ENCODE measurements around the gene NCAPG2. TPM values are rescaled to one million over a fixed set of nuclear protein-coding genes. Genes with fewer than 3 reads are reported as not detected.

NCAPG2 gene
- total and polyA plus RNA-seq, 2 experiments from 2014 or later: 38.7 to 91.2 TPM

GRCh38 chr7:158589653-158590052 lies 115.0 kb downstream of the NCAPG2 start:
- Mint-ChIP-seq H3K27me3 (ENCODE audit: insufficient read depth, low read depth, poor library complexity) (peaks cover 45% of the 10 kb centered on the region), H3K36me3 (ENCODE audit: low read depth) (no peaks in the 10 kb centered on the region; the same call in 2 of the 3 replicates), H3K4me1 (peaks cover 8% of the 10 kb centered on the region), H3K27ac (no peak overlapping the region), H3K9me3 (peaks cover 11% of the 10 kb centered on the region; the same call in 2 of the 3 replicates), H3K4me3 (peak overlapping the region; percentile 36; the same call in 1 of the 3 replicates)
- DNase-seq (ENCODE audit: low spot score) (no peak), ATAC-seq (no peak)
- Histone ChIP-seq H3K27me3 (ENCODE audit: insufficient read depth) (peaks cover 82% of the 10 kb centered on the region), H3K36me3 (ENCODE audit: insufficient read depth) (no peaks in the 10 kb centered on the region), H3F3A (replicated peaks; ENCODE audit: low read depth) (0 out of 2 replicates have a peak, but pooled peaks cover 7% of the 10 kb centered on the region), H3K4me2 (no peak overlapping the region), H3K4me3 (no peak overlapping the region), H3K27ac (ENCODE audit: low read depth) (no peak overlapping the region), H3K9me2 (ENCODE audit: insufficient read depth) (0 out of 2 replicates have a peak, but pooled peaks cover 8% of the 10 kb centered on the region), H2AFZ (no peak overlapping the region), H3K4me1 (ENCODE audit: insufficient read depth) (no peaks in the 10 kb centered on the region; the same call in 1 of the 2 replicates), H4K20me1 (replicated peaks; ENCODE audit: insufficient read depth) (no peaks in the 10 kb centered on the region; the same call in 1 of the 2 replicates), H3K79me2 (replicated peaks; ENCODE audit: insufficient read depth) (no peaks in the 10 kb centered on the region)
- TF ChIP-seq NANOG (IDR thresholded peaks at IDR 0.05; ENCODE audit: borderline replicate concordance): no peak
- no peak for TF ChIP-seq EZH2 (IDR thresholded peaks at IDR 0.05; ENCODE audit: low read depth, unreplicated experiment)
- no peak for TF ChIP-seq EZH2phosphoT487 (IDR thresholded peaks at IDR 0.05; ENCODE audit: unreplicated experiment)
- peak; percentile 43; the same call in 1 of the 2 replicates for TF ChIP-seq POLR2AphosphoS5 (IDR thresholded peaks at IDR 0.05; ENCODE audit: low read depth)
- no peak for TF ChIP-seq ZNF114 (CRISPR knock-in tag; IDR thresholded peaks at IDR 0.05)
- no peak for TF ChIP-seq JUNB (IDR thresholded peaks at IDR 0.05; ENCODE audit: unreplicated experiment)
- TF ChIP-seq ZNF331 (CRISPR knock-in tag; IDR thresholded peaks at IDR 0.05; ENCODE audit: low read depth): no peak

GRCh38 chr7:158588878-158589442 lies 115.6 kb downstream of the NCAPG2 start:
- ATAC-seq (no peak), DNase-seq (ENCODE audit: low spot score) (no peak)
- H4K20me1 ChIP-seq (replicated peaks; ENCODE audit: insufficient read depth): no peaks in the 10 kb centered on the region; the same call in 1 of the 2 replicates
- no peak overlapping the region for H3K27ac ChIP-seq (ENCODE audit: low read depth)
- H3K4me2 ChIP-seq: peak overlapping the region; percentile 89
- H3K9me3 Mint-ChIP-seq: peaks cover 11% of the 10 kb centered on the region; the same call in 2 of the 3 replicates
- no peaks in the 10 kb centered on the region; the same call in 1 of the 3 replicates for H3K36me3 Mint-ChIP-seq (ENCODE audit: low read depth)
- no peaks in the 10 kb centered on the region for H3K79me2 ChIP-seq (replicated peaks; ENCODE audit: insufficient read depth)
- no peak overlapping the region for H2AFZ ChIP-seq
- H3K4me3 ChIP-seq: peak overlapping the region; percentile 73; the same call in 1 of the 2 replicates
- H3K27me3 Mint-ChIP-seq (ENCODE audit: insufficient read depth, low read depth, poor library complexity): peaks cover 45% of the 10 kb centered on the region
- no peaks in the 10 kb centered on the region for H3K36me3 ChIP-seq (ENCODE audit: insufficient read depth)
- peak overlapping the region; percentile 61 for H3K4me3 Mint-ChIP-seq
- H3K4me1 ChIP-seq (ENCODE audit: insufficient read depth): no peaks in the 10 kb centered on the region; the same call in 1 of the 2 replicates
- H3K9me2 ChIP-seq (ENCODE audit: insufficient read depth): 0 out of 2 replicates have a peak, but pooled peaks cover 8% of the 10 kb centered on the region
- no peak for TF ChIP-seq EZH2 (IDR thresholded peaks at IDR 0.05; ENCODE audit: low read depth, unreplicated experiment)
- no peak for TF ChIP-seq CREB1 (CRISPR knock-in tag; IDR thresholded peaks at IDR 0.05; ENCODE audit: low read depth)
- no peak for TF ChIP-seq NANOG (IDR thresholded peaks at IDR 0.05; ENCODE audit: borderline replicate concordance)
- no peak for TF ChIP-seq ZNF114 (CRISPR knock-in tag; IDR thresholded peaks at IDR 0.05)
- no peak for TF ChIP-seq POLR2AphosphoS5 (IDR thresholded peaks at IDR 0.05; ENCODE audit: low read depth)
- no peak for TF ChIP-seq ZNF331 (CRISPR knock-in tag; IDR thresholded peaks at IDR 0.05; ENCODE audit: low read depth)
- TF ChIP-seq ZNF462 (CRISPR knock-in tag; IDR thresholded peaks at IDR 0.05): no peak
- TF ChIP-seq CTCF (conservative IDR thresholded peaks at IDR 0.05; ENCODE audit: low read depth in 2 of 2): no peak
- TF ChIP-seq ETS1 (IDR thresholded peaks at IDR 0.05): no peak
- TF ChIP-seq EZH2phosphoT487 (IDR thresholded peaks at IDR 0.05; ENCODE audit: unreplicated experiment): no peak
- no peak for TF ChIP-seq JUNB (IDR thresholded peaks at IDR 0.05; ENCODE audit: unreplicated experiment)
- no peak overlapping the region for H3K27ac Mint-ChIP-seq
- H3K27me3 ChIP-seq (ENCODE audit: insufficient read depth): peaks cover 84% of the 10 kb centered on the region
- H3F3A ChIP-seq (replicated peaks; ENCODE audit: low read depth): 0 out of 2 replicates have a peak, but pooled peaks cover 7% of the 10 kb centered on the region
- peaks cover 11% of the 10 kb centered on the region for H3K4me1 Mint-ChIP-seq

All from GM23338 (cell line).